NCI-H1105 treated with DMSO at 0.1 percent for 48 hours (cell line): Measurements from ENCODE around the gene HAND1.

ENCODE experiments used
- DNase-seq: peaks from one replicate; lab custom pipeline; 2025; lab: John Stamatoyannopoulos, UW

Gene HAND1

DNA sequence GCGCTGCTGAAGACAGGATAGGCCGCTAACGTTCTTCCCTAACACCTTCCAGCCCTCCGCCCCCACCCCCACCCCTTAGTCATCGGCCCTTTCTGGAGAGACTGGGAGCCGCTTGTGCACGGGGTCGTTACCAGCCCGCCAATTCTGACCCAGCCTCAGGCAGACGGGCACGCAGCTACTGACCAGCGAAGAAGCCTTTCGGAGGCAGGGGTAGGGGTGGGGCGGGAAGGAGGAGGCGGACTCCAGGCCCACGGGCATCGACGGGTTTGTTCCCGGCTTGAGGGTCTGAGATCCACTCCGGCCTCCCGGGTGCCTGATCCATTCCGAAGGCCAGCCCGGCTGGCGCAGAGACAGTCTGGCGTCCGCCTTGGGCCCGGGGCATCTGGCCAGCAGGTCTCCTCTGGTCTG is 729 bp upstream of the HAND1 start:
- no peak for DNase-seq

DNA sequence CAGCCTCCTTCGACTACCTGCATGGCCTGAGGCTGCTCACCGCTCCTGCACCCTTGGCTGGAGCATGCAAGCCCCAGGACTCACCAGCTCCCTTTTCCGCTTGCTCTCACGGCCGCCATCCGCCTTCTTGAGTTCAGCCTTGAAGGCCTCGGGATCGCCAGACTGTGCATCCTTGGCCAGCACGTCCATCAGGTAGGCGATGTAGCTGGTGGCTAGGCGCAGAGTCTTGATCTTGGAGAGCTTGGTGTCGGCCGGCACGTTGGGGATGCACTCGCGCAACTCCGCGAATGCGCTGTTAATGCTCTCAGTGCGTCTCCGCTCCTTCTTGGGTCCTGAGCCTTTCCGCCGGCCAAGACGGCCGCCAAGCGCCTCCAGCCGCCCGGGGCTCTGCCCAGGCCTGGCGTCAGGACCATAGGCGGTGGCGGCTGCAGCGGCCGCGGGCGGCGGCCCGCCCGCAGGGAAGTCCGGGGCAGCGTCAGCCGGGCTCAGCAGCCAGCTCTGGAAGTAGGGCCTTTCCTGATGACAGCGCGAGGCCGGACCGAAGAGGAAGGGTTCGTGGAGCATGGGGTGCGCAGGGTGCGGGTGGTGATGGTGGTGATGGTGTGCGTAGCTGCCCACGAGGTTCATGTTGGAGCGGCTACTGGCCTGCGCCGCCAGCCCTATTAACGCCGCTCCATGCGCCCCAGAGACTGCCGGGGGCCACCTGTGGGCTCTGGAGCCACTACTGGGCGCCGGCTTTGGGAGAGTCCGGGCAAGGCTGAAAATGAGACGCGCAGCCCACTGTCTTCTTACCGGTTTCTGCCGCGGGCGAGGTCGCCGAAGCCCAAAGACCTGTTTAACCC is 424 bp downstream of the HAND1 start:
- DNase-seq: no peak

DNA sequence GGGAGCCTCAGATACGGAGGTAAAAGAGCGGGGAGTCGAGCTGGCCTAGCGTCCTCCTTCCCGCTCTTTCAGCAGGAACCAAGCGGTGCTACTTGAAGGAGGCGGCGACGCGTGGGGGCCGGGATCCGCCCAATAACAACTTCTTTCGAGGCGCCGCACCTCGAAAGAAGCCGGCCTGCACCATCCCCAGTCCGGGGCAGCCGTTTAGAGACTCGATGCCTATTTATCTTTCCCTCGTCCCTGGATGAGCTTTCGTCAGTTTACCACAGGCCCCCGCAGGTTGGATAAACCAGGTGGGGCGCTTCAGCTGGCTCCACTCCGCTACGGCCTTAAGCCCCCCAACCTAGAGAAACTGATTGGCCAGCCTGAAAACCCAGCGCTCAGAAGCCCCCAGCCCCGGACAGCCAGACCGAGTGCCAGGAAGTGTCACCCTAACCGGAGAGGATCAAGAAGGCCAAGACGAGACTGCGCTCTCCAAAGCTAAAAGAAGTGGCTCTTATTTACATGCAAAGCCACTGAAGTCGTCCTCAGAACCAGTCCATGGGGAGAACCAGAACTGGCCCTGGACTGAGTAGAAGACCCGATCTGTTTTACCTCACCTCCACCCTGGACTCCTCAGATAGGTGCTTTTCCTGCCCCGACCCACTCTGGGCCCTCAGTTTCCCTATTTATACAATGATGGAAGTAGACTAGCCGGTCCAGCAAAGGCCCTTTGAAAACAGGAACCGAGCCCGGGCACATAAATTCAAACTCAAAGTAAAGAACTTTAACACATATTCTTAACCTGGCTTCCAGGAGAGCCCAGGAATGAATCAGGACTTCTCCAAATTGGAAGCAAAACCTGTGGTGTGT is 1.4 kb downstream of the HAND1 start:
- DNase-seq: no peak

DNA sequence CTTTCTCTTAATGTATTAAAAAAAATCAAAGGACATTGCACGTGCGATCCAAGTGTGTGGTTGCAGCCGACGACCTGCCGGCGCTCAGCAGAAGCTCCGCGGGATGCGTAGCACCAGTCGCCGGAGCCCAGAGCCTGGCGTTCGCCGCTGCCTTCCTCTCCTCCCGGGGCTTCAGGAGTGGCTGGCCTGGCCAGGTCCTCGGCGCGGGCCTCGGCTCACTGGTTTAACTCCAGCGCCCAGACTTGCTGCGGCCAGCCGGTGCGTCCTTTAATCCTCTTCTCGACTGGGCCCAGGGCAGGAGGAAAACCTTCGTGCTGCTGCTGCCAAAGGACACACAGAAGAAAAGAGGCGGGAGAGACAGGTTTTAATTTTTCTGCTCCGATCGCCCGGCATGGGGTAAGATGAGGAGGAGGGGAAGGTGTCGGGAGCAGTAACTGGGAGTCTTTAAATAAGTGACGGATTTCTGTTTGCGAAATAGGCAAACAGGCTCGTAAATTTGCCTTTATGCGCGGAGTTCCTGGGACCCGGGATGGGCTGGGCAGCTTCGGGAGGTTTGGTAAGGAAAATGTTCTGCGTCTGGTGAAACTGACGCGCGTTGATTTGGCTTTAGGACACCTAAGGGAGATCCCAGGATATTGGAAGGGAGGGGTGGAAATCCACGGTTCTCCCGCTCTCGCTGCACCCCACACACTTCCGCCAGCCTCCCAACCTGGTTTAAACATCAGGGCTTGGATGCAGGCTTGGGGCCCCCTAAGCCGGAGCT is 2.3 kb downstream of the HAND1 start:
- no peak for DNase-seq

DNA sequence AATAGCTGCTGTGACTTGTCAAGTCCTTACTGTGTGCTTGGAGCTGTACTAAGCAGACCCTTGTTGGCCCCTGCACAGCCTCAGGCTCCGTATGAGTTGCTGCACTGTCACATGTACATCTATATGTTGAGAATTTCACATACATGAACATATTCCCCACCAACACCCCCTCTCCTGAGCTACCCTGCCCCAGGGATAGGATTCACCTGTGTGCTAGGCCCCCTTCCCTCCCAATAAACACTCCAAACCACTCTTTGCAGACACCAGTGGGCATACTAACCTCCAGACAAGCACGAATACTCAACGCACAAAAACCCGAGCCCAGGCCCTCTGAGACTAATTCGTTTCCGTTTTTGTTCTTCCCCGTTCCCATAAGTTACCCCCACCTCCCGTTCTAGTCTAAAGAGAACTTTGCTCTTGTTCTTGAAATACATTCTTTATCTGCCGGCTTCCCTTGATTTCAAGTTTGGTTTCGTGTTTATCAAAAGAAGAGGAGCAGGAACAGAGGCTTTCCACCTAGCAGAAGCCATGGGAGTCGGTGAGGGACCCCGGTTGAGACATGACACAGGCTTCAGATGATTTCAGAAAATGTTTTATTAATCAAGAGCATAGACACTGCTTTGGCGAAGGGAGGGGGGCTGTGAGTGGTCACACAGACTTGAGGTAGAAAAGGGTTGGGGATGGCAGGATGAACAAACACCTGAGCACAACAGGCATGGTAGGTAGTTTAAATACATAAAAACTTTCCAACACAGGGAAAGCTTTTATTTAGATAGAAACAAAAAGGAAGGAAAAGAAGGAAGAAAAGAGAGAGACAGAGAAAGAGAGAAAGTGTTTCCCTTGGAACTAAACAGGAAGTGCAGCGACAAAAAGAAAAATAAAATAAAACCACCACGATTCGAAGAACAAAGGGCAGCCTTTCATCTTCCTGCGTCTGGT is 3.4 kb downstream of the HAND1 start:
- DNase-seq: no peak

DNA sequence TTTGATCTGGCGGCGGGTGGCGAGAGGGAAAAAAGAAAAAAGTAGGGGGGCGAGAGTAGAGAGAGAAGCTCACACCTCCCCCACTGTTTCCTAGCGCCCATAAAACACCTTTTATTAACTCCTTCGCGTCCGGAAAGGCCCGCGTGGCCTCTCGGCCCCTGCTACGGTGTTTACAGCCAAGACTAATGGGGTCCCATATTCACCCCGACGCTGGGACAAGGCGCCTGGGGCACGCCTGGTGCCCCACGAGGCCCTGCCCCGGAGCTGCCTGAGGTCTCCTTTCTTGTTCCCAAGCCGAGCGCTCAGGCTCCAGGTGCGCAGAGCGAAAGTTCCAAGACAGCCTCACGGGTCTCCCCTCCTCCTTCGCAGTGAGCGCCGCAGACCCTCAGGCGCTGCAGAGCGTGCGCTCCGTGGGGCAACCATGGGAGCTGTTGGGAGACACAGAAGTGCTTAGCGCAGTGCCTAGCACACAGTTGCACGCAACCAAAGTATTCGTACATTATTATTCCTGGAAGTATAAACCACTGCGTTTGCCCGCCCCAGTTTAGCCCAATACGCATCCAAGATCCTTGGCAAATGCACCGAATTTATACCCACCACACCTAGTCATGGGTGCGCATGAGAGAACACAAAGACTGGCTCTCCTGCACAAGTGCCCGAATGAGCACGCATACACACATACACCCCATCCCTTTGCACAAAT is 4.3 kb downstream of the HAND1 start:
- no peak for DNase-seq

DNA sequence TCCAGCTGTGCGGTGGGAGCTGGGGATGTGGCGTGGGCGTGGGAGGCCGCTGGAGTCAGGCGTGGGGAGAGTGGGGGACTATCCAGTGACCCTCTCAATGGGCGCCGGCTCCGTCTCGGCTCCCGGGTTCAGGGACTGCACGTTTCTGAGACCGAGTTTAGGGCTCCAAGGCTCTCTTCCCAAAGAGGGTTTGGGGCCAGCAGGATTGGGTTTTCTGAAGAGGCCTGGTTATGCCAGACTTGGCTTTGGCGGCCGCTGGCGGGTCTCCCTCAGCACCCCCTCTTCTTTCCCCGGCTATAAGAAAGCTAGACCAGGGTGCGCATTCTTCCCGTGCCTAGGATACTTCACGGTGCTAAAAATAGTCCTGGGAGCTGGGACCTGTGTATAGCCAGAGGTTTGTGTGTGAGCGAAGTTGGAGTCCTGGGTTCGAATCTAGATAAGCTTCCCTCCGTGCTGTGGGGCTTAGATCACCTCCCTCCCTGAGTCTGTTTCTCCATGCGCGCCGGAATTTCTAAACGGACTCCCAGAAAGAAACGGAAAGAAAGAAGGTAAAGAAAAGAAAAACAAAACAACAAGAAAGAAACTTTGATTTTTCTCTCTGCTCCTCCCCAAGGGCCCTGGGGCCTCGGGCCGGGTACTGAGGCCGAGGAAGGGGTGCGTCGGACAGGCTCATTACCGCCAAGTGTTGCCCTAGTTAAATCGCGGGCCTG is 5.0 kb downstream of the HAND1 start:
- DNase-seq: no peak

DNA sequence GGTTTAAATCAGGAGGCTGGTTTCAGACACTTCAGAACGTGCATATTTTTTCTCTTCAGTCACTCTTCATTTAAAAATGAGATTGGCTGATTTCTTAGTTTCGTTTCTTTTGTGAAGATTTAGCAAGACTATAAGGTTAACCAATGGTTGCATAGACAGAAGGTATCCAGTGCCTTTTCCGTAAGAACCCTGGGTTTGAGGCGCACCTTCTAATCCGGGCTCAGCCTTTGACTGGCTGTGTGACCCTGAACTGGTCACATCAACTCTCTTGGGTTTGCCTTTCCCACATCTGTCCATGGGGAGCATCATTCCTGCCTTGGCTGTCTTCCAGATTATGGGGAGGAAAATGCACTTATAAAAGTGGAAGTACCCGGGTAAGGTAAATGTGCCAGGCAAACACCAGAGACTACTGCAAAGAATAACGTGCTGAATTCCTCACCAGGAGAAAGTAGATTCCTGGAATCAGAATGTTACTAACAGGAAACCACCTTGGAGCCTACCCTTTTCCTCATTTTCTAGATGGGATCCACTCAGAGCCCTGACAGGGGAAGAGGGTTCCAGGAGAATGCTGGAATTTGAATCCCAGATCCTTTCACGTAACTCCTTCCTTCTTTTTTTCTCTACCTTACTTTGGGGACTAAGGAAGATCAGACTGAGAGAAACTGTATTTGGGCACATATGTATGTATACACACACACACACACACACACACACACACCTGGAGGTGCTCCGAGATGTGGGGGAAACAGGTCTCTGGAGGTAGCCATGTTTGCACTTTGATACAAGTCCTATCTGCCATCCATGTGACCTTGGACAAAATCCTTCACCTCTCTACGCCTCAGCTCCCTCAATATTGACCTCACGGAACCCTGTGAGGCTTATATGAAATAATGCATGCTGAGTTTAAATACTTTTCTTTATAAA is 6.8 kb downstream of the HAND1 start:
- no peak for DNase-seq

DNA sequence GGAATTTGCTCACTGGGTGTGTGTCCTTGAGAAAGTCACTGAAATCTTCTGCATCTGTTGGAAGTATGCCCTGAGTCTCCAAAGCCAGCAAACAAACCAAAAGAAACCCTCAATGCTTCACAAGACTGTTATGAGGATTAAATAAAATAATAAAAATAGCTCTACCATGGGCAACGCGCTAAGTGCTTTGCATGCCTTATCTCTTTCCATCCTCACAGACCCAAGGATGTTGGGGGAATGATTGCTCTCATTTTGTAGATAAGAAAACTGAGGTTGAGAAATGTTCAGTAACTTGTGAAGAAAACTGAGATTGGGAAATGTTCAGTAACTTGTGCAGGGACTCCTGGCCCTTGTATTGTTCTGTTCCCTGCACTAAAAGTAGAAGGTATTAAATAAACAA is 7.9 kb downstream of the HAND1 start:
- DNase-seq: no peak

DNA sequence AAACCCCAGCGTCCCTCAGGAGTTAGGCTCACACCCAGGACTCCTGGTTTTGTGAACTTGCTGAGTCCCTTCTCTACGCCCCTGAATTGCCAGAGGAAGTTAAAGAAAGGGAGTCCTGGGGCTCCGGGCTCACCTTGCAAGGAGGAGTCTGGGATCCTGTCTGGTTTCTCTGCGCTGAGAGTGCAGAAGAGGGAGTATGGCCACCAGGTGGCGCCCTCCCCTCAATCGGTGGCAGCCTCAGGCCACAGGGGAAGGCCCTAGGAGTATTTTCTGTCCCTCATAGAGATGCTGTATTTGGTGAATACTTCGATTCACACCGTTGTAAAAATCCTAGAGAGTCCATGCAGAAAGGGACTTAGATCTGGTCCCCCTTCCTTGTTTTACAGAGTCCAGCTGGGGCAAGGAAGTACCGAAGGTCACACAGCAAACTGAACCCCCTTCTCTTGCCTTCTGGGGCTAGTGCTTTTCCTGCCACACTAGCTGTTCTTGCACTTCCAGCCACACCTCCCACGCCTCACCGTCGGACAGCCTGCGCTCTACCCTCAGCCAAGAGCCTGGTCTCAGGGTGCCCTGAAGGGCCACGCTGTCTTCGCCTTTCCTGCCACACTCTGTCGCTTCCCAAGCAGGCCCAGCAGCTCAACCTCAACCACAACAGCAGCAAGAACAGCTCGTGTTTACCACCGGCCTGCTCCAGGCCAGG is 10.2 kb downstream of the HAND1 start:
- peak; percentile 38 for DNase-seq

DNA sequence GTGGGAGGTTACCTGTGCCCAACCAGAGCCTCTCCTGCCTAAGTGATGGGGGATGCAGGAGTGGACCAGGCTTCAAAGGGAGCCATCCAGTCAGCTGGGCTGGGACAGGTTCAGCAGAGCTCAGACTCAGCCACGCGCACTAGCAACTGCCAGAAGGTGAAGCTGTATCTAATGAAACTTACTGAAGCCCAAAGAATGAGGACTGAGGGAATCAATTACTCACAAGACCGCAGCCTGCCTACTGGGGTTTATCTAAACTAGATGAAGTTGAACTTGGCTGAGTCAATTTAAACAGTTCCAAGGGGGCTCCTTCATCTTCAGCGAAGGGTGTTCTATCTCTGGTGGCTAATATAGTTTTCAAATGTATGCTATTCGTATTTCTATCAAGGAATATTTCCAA is 11.4 kb downstream of the HAND1 start:
- DNase-seq: no peak

DNA sequence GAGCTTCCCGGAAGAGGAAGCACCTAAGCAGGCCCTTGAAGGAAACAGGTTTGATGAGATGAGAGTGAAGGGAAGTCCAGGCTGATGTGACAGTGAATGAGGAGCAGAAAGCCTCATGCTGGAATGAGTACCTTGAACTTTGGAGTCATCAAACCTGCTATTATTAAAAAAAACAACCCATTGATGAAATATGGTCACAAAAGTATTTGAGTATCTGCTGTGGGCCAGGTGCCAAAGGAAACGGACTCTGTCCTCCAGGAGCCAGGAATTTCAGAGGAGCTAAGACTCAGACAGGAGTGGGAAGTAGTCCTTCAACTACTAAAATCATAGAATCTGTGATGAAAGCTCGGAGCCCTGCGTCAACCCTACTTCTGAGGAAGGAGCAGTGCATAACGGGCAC is 11.9 kb downstream of the HAND1 start:
- no peak for DNase-seq

DNA sequence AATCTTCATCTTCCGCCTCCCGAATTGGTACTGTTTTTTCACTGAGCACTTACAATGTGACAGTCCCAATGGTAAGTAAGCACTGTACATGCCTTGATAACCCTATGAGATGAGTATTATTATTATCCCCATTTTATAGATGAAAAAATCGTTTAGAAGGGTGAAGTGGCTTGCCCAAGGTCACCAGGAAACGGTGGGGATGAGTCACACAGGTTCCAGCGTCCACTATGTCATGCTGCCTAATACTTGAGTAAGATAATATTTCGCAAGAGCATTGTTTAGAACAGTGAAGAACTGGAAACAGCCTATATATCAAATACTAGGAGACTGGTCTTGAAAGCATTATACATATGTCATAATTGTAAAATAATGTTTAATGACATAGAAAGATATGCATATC is 12.9 kb downstream of the HAND1 start:
- DNase-seq: no peak

DNA sequence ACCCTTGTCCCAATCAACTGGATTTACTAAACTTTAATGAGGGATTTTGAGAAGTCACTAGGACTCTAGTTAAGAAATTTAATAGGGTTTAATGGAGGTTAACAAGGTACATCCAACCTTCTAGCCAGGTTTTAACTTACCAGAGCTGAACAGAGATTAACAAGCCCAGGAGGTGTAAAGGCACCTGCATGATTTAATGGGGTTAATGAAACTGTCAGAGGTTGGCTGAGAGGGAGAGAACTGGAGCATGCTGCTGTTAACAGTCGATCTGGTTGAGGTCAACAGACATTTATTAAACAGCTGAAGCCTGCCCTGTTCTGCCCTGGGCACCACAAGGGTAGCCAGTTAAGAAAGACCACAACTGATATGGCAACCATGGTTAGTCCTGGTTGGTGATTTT is 13.6 kb downstream of the HAND1 start:
- DNase-seq: no peak

DNA sequence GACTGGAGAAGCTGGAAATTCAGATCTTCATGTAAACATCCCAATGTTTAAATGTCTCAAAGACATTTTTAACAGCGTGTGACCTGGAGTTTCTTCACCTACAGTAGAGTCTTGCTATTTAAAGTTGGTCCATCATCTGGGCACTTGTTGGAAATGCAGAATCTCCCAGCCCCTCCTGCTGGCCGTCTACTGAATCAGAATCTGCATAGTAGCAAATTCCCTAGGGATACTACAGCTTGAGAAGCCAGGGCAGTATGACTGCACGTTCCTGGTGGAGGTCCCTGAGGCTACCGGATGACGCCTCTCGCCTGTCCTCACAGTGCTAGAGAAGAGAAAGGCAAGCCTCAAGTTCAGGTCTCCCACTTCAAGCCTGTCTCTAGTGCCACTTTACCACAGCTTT is 16.5 kb downstream of the HAND1 start:
- DNase-seq: no peak

DNA sequence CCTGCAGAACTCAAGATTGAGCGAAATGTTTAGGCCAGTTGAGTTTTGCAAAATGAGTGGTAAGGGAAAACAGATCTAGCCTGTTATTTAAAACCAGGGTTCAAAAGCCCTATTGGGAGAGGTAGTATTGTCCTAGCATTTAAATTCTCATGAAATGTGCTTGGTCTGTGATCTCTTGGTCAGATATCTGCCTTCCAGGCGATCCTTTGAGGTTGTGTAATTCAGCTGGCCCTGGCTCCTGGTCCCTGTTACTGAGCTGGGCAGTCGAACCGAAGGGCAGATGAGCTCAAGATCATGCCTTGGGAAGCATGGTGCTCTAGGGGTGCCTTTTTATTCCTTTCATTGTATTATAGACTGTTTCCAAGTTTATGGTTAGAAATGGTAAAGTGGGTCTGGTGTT is 17.9 kb downstream of the HAND1 start:
- DNase-seq: no peak

DNA sequence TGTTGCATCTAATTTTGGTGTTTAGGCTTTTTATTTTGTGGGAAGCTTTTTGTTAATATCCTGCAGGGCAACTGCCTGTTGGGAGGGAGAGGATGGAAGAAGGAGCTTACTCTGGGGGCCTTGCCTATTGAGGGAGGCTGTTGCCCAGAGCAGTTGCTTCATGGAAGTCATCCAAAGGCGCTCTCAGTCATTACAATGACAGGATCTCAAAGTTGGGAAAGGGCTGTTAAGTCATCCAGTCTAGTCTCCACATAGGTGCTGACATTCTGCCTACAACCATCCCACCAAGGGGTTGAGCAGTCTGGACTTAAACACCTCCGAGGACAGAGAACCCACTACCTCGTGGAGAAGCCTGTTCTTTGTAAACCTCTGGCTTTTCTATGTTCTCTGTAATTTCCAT is 19.0 kb downstream of the HAND1 start:
- DNase-seq: no peak

DNA sequence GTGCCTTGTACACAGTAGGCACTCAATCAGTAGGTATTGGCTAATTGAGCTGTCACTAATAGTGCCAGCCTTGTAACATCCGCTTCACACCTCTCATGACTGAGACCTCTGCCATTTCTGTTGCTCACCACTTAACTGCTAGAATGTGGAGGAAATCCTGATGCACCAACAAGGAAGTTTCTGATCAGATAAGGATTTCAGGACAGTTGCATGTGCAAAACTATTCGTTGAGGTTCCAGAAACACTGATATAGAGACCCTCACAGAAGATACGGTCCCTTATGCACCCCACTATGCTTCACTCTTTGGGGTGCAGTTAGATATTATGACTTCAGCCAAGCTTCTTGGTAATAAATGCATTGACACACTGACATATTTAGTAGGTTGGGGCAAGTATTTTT is 21.5 kb downstream of the HAND1 start:
- no peak for DNase-seq
